Hepatocyte (in vitro differentiated cells): Measurements from ENCODE around the gene SNX25.

Experiments
- EZH2 ChIP-seq: fragments of 200-600 bp; sonication (generic); IDR thresholded peaks from 2 replicates; pipeline ENCODE4 v1.6.1; 2016; ENCODE audit warnings: antibody characterized with exemption, mild to moderate bottlenecking, borderline replicate concordance
- EZH2phosphoT487 ChIP-seq: fragments of 200-600 bp; sonication (generic); IDR thresholded peaks from one replicate; pipeline ENCODE4 v1.6.1; 2018; ENCODE audit warnings: antibody characterized with exemption, mild to moderate bottlenecking, low read depth, moderate library complexity; ENCODE audit not compliant: unreplicated experiment, severe bottlenecking
- TF ChIP-seq, protein P1 (sequence below): fragments of 200-600 bp; sonication (generic); IDR thresholded peaks from 2 replicates; pipeline ENCODE4 v1.5.1; 2016; ENCODE audit warnings: antibody characterized with exemption, mild to moderate bottlenecking; ENCODE audit not compliant: poor library complexity

GRCh38 chr4:185283723-185284122, 74.3 kb downstream of the SNX25 start:
- TF ChIP-seq EZH2, result no peak
- TF ChIP-seq, protein P1, sequence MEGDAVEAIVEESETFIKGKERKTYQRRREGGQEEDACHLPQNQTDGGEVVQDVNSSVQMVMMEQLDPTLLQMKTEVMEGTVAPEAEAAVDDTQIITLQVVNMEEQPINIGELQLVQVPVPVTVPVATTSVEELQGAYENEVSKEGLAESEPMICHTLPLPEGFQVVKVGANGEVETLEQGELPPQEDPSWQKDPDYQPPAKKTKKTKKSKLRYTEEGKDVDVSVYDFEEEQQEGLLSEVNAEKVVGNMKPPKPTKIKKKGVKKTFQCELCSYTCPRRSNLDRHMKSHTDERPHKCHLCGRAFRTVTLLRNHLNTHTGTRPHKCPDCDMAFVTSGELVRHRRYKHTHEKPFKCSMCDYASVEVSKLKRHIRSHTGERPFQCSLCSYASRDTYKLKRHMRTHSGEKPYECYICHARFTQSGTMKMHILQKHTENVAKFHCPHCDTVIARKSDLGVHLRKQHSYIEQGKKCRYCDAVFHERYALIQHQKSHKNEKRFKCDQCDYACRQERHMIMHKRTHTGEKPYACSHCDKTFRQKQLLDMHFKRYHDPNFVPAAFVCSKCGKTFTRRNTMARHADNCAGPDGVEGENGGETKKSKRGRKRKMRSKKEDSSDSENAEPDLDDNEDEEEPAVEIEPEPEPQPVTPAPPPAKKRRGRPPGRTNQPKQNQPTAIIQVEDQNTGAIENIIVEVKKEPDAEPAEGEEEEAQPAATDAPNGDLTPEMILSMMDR, result no peak
- TF ChIP-seq EZH2phosphoT487, result no peak
